HG02623 (cell line): Measurements from ENCODE around the gene ENOX1.
"Not testable (repeated sequence)": the region's sequence is repeated elsewhere in the genome, so short reads cannot be mapped to it uniquely, and the experiment has no call there.

Source experiments
- ATAC-seq: cut with Tn5 transposase; IDR thresholded peaks from one replicate; pipeline ENCODE4 v1.9.1; 2021; ENCODE audit warnings: moderate library complexity; ENCODE audit not compliant: unreplicated experiment

ENOX1 gene

GRCh38 chr13:43786766-43787517 lies at the start of gene ENOX1:
Gene ENOX1 (minus strand): TSS chr13:43786972.
- no peak for ATAC-seq

GRCh38 chr13:43835701-43836100 lies 48.9 kb upstream of the ENOX1 start:
- no peak for ATAC-seq

GRCh38 chr13:43831088-43831487 lies 44.3 kb upstream of the ENOX1 start:
- no peak for ATAC-seq

- no peak for ATAC-seq
Measured at GRCh38 chr13:43830497-43830881, 43.7 kb upstream of the ENOX1 start.

- ATAC-seq: not testable (repeated sequence)
Measured at GRCh38 chr13:43824656-43825055, 37.9 kb upstream of the ENOX1 start.

- no peak for ATAC-seq
Measured at GRCh38 chr13:43822969-43823368, 36.2 kb upstream of the ENOX1 start.

GRCh38 chr13:43816401-43816889 lies 29.7 kb upstream of the ENOX1 start:
- no peak for ATAC-seq

- ATAC-seq: no peak
Measured at GRCh38 chr13:43815204-43815603, 28.4 kb upstream of the ENOX1 start.

- ATAC-seq: no peak
Measured at GRCh38 chr13:43808676-43809075, 21.9 kb upstream of the ENOX1 start.

- ATAC-seq: no peak
Measured at GRCh38 chr13:43805681-43806128, 18.9 kb upstream of the ENOX1 start.

- ATAC-seq: no peak
Measured at GRCh38 chr13:43805071-43805468, 18.3 kb upstream of the ENOX1 start.

GRCh38 chr13:43804461-43805070 lies 17.8 kb upstream of the ENOX1 start:
- no peak for ATAC-seq

- ATAC-seq: no peak
Measured at GRCh38 chr13:43802511-43802910, 15.7 kb upstream of the ENOX1 start.

- no peak for ATAC-seq
Measured at GRCh38 chr13:43800828-43801227, 14.1 kb upstream of the ENOX1 start.

GRCh38 chr13:43799191-43799590 lies 12.4 kb upstream of the ENOX1 start:
- no peak for ATAC-seq

GRCh38 chr13:43797869-43798268 lies 11.1 kb upstream of the ENOX1 start:
- ATAC-seq: no peak

GRCh38 chr13:43797159-43797558 lies 10.4 kb upstream of the ENOX1 start:
- ATAC-seq: no peak

GRCh38 chr13:43794416-43794815 lies 7.6 kb upstream of the ENOX1 start:
- no peak for ATAC-seq

- no peak for ATAC-seq
Measured at GRCh38 chr13:43792076-43792881, 5.5 kb upstream of the ENOX1 start.

GRCh38 chr13:43787997-43788396 lies 1.2 kb upstream of the ENOX1 start:
- no peak for ATAC-seq

- ATAC-seq: no peak
Measured at GRCh38 chr13:43787518-43787891, 733 bp upstream of the ENOX1 start.

- ATAC-seq: no peak
Measured at GRCh38 chr13:43786472-43786765, 353 bp downstream of the ENOX1 start.
